Measurements from ENCODE around the gene OPRL1.

The OPRL1 gene

DNA sequence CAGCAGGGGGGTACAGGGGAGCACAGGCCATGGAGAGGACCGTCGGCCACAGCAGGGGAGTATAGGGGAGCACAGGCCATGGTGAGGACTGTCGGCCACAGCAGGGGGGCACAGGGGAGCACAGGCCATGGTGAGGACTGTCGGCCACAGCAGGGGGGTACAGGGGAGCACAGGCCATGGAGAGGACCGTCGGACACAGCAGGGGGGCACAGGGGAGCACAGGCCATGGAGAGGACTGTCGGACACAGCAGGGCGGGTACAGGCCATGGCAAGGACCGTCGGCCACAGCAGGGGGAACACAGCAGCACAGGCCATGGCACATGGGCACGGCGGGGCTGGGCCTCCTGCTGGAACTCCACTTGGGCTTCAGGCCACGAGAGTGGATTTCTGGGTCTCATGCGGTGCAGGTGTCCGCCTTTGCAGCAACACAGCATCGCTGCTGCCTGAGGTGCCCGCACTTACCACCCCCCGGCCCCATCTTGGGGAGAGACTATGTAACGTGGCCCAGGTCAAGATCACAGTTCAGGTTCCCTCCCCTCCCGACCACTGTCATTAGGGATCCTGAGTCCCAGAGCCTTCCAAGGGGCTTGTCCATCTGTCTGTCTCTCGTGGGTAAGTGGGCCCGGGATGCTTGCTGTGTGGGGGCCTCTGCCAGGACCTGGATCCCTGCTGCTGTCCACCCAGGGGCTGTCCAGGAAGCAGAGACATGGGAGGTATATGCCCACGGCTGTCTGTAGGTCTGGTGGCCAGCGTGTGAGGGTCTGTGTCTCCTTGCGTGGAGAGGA lies 25.0 kb downstream of the OPRL1 start:
- no peak for DNase-seq (ENCODE audit: low read depth)

DNA sequence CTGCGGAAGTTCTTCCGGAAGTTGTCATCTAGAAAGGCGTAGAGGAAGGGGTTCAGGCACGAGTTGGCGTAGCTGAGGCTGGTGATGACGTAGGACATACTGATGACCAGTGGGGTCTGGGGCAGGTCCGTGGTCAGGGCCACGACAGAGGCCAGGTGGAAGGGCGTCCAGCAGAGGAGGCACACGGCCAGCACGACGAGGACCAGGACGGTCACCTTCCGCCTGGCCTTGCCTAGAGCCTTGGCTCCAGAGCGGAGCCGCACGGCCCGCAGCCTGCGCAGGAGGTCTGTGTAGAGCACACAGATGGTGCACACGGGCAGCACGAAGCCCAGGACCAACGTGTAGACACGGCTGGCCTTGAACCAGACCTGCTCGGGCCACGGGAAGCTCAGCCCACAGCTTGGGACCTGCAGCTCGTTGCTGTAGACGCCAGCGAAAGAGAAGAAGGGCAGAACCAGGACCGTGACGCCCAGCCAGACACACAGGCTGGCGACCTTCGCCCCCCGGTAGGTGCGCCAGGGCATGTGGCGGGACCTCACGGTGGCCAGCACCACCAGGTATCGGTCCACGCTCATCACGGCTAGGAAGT lies 26.1 kb downstream of the OPRL1 start:
- no peak for DNase-seq (ENCODE audit: low read depth)

DNA sequence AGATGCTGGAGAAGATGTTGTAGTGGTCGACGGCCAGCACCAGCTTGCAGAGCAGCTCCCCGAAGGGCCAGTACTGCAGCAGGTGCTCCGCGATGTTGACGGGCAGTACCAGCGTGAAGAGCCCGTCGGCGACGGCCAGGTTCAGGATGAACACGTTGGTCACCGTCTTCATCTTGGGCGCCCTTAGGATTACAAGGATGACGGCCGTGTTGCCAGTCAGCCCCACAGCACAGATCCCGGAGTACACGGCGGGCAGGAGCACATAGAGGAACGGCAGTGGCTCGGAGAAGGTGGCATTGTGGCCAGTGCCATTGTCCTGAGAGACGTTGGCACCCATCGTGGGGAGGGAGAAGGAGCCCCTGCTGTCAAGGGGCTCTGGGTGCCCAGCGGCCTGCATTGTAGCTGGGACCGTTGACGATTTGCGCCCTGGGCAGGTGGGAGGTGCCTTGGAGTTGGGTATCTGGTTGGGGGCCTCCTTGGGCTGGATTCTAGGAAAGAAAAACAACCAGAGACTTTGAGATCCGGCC lies 26.6 kb downstream of the OPRL1 start:
- DNase-seq (ENCODE audit: low read depth) = no peak

DNA sequence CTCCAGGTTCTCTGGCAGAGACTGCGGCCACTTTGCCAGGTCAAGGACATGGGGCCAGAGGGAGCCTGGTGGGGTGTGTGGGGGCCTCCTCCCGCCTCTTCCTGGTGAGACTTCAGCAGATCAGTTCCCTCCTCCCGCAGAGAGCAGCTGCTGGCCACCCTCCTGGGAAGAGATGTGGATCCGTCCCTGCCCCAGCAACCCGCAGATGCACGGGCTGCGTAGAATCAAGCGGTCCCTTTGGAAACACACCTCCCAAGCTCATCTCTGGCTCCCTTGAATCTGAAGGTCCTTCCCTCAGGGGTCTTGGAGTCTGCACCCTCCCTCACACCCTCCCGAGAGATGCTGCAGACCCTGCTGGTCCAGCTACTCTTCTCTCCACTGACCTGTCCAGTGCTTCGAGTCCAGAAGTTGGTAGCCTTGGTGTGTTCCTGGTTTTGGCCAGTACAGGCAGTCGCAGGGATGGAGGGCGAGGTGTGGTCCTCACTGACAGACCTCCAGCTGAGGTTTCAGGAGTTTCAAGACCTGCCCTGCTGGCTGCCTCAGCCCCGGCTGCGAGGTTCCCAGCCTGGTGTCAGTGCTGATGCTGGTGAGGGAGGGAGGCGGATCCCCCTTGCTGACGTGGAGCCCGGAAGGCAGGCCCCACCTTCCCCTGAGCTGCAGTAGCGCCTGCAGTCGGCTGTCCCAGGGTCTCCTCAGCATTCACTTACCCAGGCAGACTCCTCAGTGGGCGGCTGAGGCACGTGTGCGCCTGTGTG lies 27.3 kb downstream of the OPRL1 start, which contains the start of gene NPBWR2:
NPBWR2 (minus strand) TSS at position 585 of the 755 bp plus-strand sequence. CDS start 734 bp downstream, outside the sequence.
- DNase-seq (ENCODE audit: low read depth) = no peak

DNA sequence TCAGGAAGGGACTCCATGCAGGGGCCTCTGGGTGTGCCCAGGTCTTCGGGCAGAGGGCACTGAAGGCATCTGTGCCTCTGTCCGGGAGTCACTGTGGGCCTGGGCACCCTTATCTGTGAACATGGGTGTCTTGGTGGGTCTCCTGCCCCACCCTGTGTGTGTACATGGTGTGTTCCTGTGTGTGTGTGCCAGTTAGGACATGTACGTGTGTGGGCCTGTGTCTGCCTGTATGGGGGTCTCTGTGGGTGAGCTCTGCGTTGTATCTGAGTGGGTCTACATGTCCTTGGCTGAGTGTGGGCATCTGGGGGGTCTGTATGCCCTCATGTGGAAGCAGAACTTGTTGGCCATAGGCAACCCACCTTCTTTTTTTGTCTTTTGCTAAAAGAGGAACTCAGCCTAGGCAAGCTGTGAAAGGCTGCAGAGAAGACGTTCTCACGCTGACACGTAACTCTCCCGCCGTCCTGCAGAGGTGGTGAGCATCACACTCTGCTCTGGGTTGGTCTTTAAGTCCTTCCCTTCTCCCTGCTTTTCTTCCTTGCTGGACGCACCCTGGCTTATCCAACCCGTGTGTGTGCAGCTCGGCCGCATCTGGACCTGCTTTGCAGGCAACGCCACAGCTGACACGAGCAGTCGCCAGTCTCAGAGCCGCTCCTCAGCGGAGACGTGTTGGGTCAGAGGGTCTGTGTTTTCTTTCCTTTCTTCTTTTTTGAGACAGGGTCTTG lies 28.0 kb downstream of the OPRL1 start:
- no peak for DNase-seq (ENCODE audit: low read depth)

DNA sequence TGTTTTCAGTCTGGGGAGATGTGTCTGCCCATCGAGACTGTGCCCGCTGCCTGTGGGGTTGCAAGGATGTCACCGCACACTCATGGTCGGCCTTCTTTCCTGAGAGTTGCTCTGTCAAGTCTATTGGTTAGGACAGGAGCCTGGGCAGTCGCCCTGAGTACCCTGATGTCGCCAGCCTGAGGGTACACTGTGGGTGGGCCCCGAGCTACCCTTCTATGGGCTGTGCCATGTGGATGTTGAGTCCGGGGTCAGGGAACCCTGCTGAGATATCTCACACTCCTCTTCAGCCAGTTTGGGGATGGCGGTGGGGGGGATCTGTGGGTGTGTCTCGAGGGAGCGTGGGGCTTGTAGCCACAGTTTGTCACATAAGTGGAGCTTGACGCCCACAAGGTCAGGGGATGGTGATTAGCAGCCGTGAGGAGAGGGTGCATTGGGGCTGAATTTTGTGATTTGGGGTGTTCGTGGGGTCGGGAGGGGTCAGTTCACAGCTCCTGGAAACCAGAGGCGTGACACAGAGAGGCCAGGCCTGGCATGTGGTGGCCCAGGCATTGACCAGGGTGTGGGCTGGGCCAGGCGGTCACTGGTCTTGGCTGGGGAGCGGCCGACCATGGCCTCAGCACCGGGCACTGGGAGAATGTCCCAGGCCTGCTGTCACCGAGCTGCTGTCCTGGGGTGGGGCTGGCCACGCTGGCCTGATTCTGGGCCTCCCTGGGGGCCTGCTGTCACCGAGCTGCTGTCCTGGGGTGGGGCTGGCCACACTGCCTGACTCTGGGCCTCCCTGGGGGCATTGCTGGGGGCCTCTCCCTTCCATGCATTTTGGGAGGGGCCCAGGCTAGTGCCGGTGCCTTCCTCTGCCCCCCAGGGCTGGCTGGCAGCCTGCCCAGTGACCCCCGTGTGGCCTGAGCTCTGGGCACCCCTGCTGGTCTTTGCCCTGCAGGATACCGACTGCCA lies 29.1 kb downstream of the OPRL1 start:
- DNase-seq (ENCODE audit: low read depth) = no peak

DNA sequence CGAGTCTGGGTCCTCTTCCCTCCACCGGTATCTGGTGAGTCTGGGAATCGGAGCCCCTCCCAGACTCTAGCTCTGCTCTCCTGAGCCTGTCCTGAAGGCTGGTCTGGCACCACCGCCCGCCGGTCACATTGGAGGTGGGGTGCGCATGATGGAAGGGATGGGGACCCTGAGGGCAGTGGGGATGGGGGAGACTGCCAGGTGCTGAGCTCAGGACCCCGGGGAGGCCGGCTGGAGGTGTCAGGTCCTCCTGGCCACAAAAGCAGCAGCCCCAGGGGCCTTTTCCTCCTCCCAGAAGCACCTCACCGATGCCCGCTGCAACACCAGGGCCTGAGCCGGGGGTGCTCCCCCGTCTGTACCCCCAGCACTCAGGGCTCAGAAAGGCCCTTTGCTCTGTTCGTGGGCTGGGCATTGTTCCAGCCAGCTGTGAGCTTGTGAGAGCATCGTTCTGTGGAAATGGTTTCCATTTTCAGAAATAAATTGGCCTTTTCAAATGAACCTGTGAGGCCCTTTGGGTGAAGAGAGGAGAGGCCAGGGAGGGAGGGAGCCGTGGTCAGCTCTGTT lies 30.0 kb downstream of the OPRL1 start:
- DNase-seq (ENCODE audit: low read depth) = no peak

DNA sequence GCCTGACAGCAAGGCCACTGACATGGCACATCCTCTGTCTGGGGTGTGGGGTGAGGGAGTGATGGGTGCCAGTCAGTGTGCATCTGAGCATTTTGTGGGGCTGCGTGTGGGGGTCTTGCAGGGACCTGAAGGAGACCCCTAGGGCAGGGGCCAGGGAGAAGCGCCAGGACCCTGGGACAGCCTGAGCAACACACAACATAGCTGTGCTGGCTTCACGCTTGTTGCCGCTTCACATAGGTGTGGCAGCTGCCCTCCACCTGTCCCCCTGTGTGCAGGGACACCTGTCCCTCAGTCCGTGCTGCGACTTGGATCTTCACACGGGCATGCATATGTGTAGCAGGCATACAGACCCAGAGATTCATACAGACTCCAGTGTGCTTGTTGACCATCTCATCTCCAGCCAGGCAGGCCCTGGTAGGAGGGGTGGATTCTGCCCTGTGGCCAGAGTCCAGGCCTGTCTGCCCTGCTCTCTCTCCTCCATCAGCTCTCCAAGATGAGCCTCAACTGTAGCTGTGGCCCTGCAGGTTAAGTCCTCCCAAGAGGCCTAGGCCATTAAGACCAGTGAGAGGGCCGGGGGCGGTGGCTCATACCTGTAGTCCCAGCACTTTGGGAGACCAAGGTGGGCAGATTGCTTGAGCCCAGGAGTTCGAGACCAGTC lies 30.7 kb downstream of the OPRL1 start:
- no peak for DNase-seq (ENCODE audit: low read depth)

DNA sequence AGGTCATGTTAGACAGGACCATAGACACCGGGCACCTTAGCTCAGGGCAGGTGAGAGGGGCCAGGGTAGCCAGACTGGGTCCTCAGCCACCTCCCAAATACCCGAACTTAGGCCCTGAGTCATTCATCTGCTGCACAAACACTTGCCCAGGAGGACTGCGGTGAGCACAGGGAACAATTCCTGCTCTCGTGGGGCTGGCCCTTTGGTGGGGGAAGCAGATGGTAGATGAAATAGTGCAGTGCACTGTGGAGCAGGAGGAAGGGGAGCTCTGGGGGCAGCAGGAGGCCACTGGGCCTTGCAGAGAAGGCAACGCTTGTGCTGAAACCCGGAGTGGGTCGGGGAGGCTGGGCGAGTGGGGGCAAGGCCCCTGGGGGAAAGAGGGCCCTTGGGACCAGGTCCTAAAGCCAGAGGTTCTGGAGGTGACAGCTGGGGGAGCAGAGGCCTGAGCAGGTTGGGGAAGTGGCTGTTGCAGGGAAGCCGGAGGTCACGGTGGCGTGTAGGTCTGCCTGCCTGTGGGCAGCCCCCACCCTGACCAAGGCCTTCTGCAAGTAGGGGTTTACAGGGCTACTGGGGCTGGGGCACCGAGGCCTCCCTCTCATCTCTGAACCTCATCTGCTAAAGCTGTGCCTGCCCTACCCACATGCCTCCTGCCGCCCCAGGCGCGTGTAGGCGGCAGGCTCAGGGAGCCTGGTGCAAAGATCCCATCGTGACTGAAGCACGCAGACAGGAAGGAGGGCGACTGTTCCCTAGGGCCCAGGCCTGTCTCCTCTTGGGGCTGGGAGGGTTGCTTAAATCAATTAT lies 32.2 kb downstream of the OPRL1 start:
- no peak for DNase-seq (ENCODE audit: low read depth)

DNA sequence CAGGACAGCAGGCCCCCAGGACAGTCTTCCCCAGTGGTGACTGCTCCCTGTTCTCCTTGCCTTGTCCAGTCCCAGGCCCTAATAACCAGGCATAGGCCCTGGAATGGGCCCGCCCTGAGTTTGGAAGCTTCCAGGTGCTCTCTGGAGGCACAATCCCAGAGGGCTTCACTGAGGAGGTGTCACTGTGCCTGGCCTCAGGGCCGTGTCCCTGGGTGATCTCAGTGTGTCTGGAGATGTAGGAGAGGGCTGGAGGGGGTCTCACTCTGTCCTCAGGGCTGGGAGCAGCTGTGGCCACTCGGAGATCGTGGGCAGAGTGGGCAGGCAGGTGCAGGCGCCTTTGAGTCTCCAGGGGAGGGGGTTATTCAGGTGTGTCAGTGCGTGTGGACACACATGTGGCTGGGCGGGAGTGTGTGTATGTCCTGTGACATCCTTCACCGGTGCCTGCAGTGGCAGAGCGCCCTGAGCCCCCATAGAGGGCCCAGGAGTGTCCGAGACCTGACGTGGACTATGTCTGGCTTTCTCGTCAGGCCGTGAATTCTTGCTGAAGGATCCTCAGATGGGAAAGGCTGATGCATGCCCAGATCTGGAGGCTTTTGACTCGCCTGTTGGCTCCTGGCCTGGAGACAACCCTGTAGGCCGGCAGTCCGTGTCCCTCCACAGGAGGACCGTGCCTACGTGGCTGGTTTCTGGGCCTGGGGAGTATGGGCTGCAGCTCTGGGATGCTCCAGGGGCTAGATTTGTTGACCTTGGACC lies 33.0 kb downstream of the OPRL1 start:
- no peak for DNase-seq (ENCODE audit: low read depth)

DNA sequence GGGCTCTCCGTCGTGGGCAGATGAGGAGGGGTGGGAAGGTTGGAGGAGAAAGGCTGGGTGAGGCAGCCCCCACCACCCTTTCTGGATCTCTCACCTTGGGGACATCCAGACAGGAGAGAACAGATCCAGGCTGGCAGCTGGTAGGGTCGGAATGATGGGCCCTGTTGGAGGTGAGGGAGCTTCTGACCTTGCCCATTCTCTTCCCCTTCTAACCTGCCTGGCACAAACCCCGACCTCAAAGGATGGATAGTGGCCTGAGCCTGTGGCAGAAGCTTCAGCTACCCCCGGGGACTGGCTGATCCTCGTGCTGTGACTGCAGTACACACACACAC lies 33.5 kb downstream of the OPRL1 start:
- no peak for DNase-seq (ENCODE audit: low read depth)

DNA sequence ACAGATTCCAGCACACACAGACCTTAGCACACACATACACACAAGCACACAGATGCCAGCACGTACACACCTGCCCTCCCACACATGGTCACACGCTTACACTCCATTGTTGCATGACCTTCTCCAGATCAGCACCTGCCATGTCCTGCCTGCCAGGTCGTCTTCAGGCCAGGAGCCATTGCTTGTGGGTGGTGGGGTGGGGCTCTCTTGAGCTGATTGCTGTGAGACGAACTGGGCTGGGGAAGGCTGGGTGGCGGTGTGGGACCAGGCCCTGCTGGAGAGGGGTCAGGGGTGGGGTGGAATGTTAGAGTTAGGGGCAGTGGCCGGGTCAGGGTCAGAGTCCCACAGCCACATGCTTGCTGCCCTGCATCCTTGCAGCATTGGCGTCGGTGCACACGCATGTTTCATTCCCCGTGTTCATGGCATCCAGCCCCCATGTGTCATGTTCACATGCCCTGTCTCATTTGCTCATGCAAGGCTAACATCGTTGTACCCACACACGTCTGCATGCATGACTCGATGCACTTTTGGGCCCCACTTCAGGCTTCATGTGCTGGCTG lies 34.0 kb downstream of the OPRL1 start:
- no peak for DNase-seq (ENCODE audit: low read depth)

DNA sequence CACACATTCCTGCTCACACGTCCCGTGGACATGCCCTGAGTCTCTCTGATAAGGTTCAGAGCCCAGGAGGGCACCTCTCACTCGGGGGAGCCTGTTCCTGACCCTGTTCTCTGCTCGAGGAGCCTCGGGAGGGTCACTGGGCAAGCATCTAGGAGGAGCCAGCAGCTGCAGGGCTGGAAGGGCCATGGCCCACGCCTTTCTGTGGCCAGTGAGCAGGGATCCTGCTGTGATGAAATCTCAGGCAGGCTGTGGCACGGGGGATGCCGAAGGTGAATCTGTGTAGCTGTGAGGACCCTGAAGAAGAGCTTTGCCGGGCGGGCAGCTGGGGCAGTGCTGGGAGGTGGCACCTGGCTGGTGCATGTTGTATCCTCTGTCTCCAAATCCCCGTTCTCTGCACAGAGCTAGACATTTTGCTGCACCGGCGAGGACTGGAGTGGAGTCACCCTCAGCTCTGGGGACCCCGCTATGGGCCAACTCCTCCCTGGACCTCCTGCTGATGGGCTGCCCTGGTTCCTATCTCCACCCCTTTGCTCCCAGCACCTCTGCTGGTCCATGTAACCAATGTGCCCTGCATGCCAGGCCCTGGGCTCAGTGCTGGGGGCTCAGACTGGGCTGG lies 34.6 kb downstream of the OPRL1 start:
- no peak for DNase-seq (ENCODE audit: low read depth)

DNA sequence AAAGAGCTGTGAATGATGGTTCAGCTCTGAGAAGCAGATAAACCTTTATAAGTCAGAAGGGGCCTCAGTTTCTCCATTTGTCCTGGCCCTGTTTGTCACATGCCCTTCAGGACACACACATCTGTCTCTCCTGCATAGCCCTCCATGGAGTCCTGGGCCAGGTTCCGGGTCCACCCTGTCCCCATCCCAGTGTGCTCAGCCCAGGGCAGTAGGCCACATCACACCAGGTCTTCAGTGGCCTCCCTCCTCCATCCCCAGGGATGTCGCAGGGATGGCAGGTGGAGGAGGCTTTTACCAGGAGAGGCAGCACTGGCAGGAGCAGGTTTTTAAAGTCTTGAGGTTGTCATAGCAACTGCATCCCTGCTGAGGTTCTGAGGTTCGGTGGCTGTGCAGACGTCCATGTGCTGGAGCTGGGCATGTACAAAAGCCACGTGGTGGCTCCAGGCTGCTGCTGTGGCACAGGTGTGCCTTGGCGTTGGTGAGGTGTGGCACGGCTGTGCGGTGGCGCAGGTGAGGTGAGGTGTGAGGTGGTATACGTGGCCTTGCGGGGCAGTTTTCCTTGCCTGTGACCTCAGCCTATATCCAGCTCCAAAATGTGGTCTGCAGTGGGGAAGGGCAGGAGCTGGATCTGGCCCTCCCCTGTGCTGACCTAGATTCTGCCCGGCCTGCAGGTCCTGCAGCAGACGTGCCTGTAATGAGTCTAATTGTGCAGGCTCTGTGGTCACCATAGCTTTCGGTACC lies 35.5 kb downstream of the OPRL1 start:
- no peak for DNase-seq (ENCODE audit: low read depth)

DNA sequence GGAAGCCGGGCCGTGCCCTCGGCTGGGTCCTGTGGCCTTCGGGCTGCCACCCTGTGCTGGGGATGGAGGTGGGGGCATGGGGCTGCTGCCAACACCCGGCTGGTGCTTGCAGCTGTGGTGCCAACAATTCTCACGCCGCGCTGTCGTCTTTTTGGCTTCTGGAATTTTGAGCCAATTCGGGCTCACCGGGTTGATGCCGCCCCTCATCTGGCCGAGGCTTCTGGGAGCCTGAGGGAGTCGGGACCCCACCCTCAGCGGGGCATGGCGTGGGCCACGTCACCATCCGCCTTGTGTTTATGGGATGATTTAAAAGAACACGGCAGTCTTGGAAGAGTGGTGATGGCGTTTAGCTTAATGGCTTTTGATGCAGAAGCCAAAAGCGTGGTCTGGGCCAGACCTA lies 36.1 kb downstream of the OPRL1 start:
- DNase-seq (ENCODE audit: low read depth) = no peak

DNA sequence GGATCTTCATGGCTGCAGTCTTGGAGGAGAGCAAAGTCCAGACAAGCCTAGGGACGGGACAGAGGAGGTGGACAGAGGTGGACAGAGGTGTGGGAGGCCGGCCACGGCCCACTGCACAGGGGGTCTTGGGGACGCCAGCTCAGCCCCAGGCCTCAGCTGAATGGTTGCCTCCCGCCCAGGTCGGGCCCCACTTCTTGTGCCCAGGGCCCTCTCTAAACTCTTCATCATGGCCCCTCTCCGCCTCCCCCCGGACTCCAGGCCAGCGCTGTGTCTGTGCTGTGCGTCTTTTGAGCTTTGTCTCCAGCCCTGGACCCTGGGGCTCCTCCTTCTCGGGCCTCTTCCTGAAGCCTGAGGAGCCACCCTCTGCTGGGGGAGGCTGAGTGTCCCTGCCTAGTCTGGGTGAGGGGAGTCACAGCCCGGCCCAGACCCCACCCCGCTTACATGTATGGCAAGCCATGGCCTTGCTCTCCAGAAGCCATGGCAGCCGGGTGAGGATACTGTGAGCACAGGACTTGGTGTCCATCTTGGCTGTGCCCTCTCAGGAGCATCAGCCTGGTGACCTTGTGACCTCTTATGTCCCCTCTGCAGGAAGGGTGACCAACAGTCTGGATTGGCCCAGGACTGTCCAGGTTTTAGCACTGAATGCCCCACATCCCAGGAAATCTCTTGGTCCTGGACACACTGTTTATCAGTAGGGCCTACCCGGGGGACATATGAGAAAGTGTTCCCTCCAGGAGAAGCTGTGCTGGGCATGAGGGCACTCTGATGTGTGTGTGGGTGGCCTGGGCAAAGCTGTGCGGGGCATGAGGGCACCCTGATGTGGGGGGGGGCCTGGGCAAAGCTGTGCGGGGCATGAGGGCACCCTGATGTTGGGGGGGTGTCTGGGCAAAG lies 36.9 kb downstream of the OPRL1 start:
- no peak for DNase-seq (ENCODE audit: low read depth)

All from HS-27A (cell line).